DMS 273 treated with DMSO at 0.1 percent for 48 hours (cell line): ENCODE results near the gene AGBL2.
"Not testable (repeated sequence)": the region's sequence is repeated elsewhere in the genome, so short reads cannot be mapped to it uniquely, and the experiment has no call there.

Experiments used
- DNase-seq: peaks from one replicate; lab custom pipeline; 2025; lab: John Stamatoyannopoulos, UW

The AGBL2 gene

GRCh38 chr11:47715082-47715669 lies at the start of gene AGBL2:
TSS of gene AGBL2 (minus strand) at chr11:47715369. CDS start at chr11:47714650, 719 bp downstream.
- peak; percentile 50 for DNase-seq

GRCh38 chr11:47759291-47759690 lies 44.1 kb upstream of the AGBL2 start:
- DNase-seq, result not testable (repeated sequence)

- no peak for DNase-seq
These were observed 41.0 kb upstream of the AGBL2 start for GRCh38 chr11:47756208-47756607.

GRCh38 chr11:47750725-47751124 lies 35.6 kb upstream of the AGBL2 start:
- no peak for DNase-seq

- DNase-seq, result not testable (repeated sequence)
These were observed 27.3 kb upstream of the AGBL2 start for GRCh38 chr11:47742494-47742893.

- not testable (repeated sequence) for DNase-seq
These were observed 22.6 kb upstream of the AGBL2 start for GRCh38 chr11:47737817-47738216.

- no peak for DNase-seq
These were observed 17.1 kb upstream of the AGBL2 start for GRCh38 chr11:47732271-47732670.

GRCh38 chr11:47731475-47731874 lies 16.3 kb upstream of the AGBL2 start:
- DNase-seq, result no peak

- no peak for DNase-seq
These were observed 11.8 kb upstream of the AGBL2 start for GRCh38 chr11:47726878-47727514.

GRCh38 chr11:47726118-47726442 lies 10.9 kb upstream of the AGBL2 start:
- DNase-seq, result no peak

GRCh38 chr11:47725442-47726117 lies 10.4 kb upstream of the AGBL2 start:
- DNase-seq, result no peak

- no peak for DNase-seq
These were observed 9.0 kb upstream of the AGBL2 start for GRCh38 chr11:47724041-47724729.

GRCh38 chr11:47723041-47723440 lies 7.9 kb upstream of the AGBL2 start:
- DNase-seq, result no peak

GRCh38 chr11:47720651-47721050 lies 5.5 kb upstream of the AGBL2 start:
- no peak for DNase-seq

- DNase-seq, result no peak
These were observed 1.5 kb upstream of the AGBL2 start for GRCh38 chr11:47716692-47717091.

GRCh38 chr11:47714554-47715081 lies 551 bp downstream of the AGBL2 start:
- no peak for DNase-seq

- DNase-seq, result no peak
These were observed 3.4 kb downstream of the AGBL2 start for GRCh38 chr11:47711816-47712215.

- no peak for DNase-seq
These were observed 3.9 kb downstream of the AGBL2 start for GRCh38 chr11:47711225-47711624.

GRCh38 chr11:47707275-47707786 lies 7.8 kb downstream of the AGBL2 start:
- DNase-seq, result not testable (repeated sequence)

GRCh38 chr11:47705721-47706120 lies 9.4 kb downstream of the AGBL2 start:
- no peak for DNase-seq

- no peak for DNase-seq
These were observed 23.2 kb downstream of the AGBL2 start for GRCh38 chr11:47691979-47692378.

- DNase-seq, result no peak
These were observed 25.7 kb downstream of the AGBL2 start for GRCh38 chr11:47689480-47689879.
